HCEC 1CT (cell line): ENCODE measurements around the gene MYO15A.

Experiments used
- DNase-seq: peaks from one replicate; pipeline ENCODE4 v3.0.0-alpha.2; 2017

The MYO15A gene

GRCh38 chr17:18160128-18160856 is 51.7 kb downstream of the MYO15A start:
- no peak for DNase-seq

- DNase-seq, result no peak
These were observed 52.9 kb downstream of the MYO15A start for GRCh38 chr17:18161207-18162145.

- no peak for DNase-seq
These were observed 55.0 kb downstream of the MYO15A start for GRCh38 chr17:18163547-18163946.

GRCh38 chr17:18166894-18167293 is 58.3 kb downstream of the MYO15A start:
- DNase-seq, result peak; percentile 21

- no peak for DNase-seq
These were observed 58.9 kb downstream of the MYO15A start for GRCh38 chr17:18167421-18167820.

- DNase-seq, result no peak
These were observed 64.1 kb downstream of the MYO15A start for GRCh38 chr17:18172531-18173278.

GRCh38 chr17:18173740-18174139 is 65.2 kb downstream of the MYO15A start:
- no peak for DNase-seq

GRCh38 chr17:18176176-18176575 is 67.6 kb downstream of the MYO15A start:
- no peak for DNase-seq

GRCh38 chr17:18177133-18177532 is 68.6 kb downstream of the MYO15A start:
- no peak for DNase-seq

- DNase-seq, result no peak
These were observed 69.2 kb downstream of the MYO15A start for GRCh38 chr17:18177722-18178121.

- no peak for DNase-seq
These were observed 70.6 kb downstream of the MYO15A start for GRCh38 chr17:18179196-18179595.

GRCh38 chr17:18179804-18180203 is 71.2 kb downstream of the MYO15A start:
- no peak for DNase-seq

- DNase-seq, result no peak
These were observed 72.8 kb downstream of the MYO15A start for GRCh38 chr17:18181358-18181757.

- DNase-seq, result no peak
These were observed 73.8 kb downstream of the MYO15A start for GRCh38 chr17:18182110-18182977.

GRCh38 chr17:18182978-18183333 is 74.4 kb downstream of the MYO15A start:
- DNase-seq, result no peak

GRCh38 chr17:18183334-18184142 is 75.0 kb downstream of the MYO15A start, which contains the start of gene ALKBH5:
ALKBH5 (plus strand) TSS chr17:18183828; CDS start chr17:18184244, 416 bp downstream.
- DNase-seq, result peak; percentile 100

GRCh38 chr17:18184143-18185031 is 75.8 kb downstream of the MYO15A start:
- peak; percentile 35 for DNase-seq

GRCh38 chr17:18185391-18185790 is 76.8 kb downstream of the MYO15A start:
- DNase-seq, result peak; percentile 19

GRCh38 chr17:18185832-18186626 is 77.5 kb downstream of the MYO15A start:
- no peak for DNase-seq
